Left lobe of liver (tissue), 2 donors: ENCODE results near the gene PDE2A. TPM values are rescaled to one million over a fixed set of nuclear protein-coding genes. Genes with fewer than 3 reads are reported as not detected.

Experiments used
- ATAC-seq: fragments of 200-7000 bp; cut with Tn5 transposase; one replicate; pipeline ENCODE4 v1.9.1; 2020; ENCODE audit warnings: mild to moderate bottlenecking, moderate library complexity
- DNase-seq: peaks from one replicate; pipeline ENCODE4 v3.0.0-alpha.2; 2020; ENCODE audit warnings: low spot score
- total RNA-seq: library from RNA; stranded (reverse); gene quantifications from one replicate; pipeline ENCODE4 v1.2.1, GENCODE V29; 2021
- donor health status: DM: no; HTN: no; CAD: no; lungs with moderate emphysema.
- donor health status: DM: no; HTN: yes; CAD: no.

PDE2A gene
- total RNA-seq, 1 donor from 2014 or later: 20.3 TPM

- no peak for ATAC-seq
- DNase-seq: no peak
Measured at GRCh38 chr11:72665911-72666472, 8.2 kb downstream of the PDE2A start.

GRCh38 chr11:72662036-72662435 is 12.2 kb downstream of the PDE2A start:
- no peak for ATAC-seq
- no peak for DNase-seq

- DNase-seq: no peak
- ATAC-seq: no peak
Measured at GRCh38 chr11:72661486-72661885, 12.7 kb downstream of the PDE2A start.

GRCh38 chr11:72658989-72659640 is 15.1 kb downstream of the PDE2A start:
- no peak for ATAC-seq
- DNase-seq: no peak

GRCh38 chr11:72657411-72658100 is 16.7 kb downstream of the PDE2A start:
- ATAC-seq: no peak
- DNase-seq: no peak

GRCh38 chr11:72655896-72656464 is 18.2 kb downstream of the PDE2A start:
- ATAC-seq (no peak), DNase-seq (no peak)

- DNase-seq (no peak), ATAC-seq (no peak)
Measured at GRCh38 chr11:72655014-72655413, 19.2 kb downstream of the PDE2A start.

- no peak for DNase-seq
- ATAC-seq: no peak
Measured at GRCh38 chr11:72653649-72654048, 20.6 kb downstream of the PDE2A start.

- no peak for ATAC-seq
- DNase-seq: no peak
Measured at GRCh38 chr11:72652873-72653630, 21.2 kb downstream of the PDE2A start.

- ATAC-seq (no peak), DNase-seq (no peak)
Measured at GRCh38 chr11:72652133-72652532, 22.1 kb downstream of the PDE2A start.

GRCh38 chr11:72649215-72649976 is 24.8 kb downstream of the PDE2A start:
- no peak for ATAC-seq
- DNase-seq: no peak

GRCh38 chr11:72648384-72649136 is 25.7 kb downstream of the PDE2A start:
- ATAC-seq (no peak), DNase-seq (no peak)

GRCh38 chr11:72647882-72648281 is 26.3 kb downstream of the PDE2A start:
- DNase-seq (no peak), ATAC-seq (no peak)

- ATAC-seq: no peak
- no peak for DNase-seq
Measured at GRCh38 chr11:72646472-72646871, 27.8 kb downstream of the PDE2A start.

GRCh38 chr11:72646024-72646423 is 28.2 kb downstream of the PDE2A start:
- ATAC-seq (no peak), DNase-seq (no peak)

GRCh38 chr11:72643547-72643946 is 30.7 kb downstream of the PDE2A start:
- DNase-seq (no peak), ATAC-seq (no peak)

GRCh38 chr11:72642884-72643522 is 31.2 kb downstream of the PDE2A start:
- peak; percentile 86 for ATAC-seq
- DNase-seq: peak; percentile 67

- DNase-seq: peak; percentile 60
Measured at GRCh38 chr11:72642043-72642883, 32.0 kb downstream of the PDE2A start.

More at GRCh38 chr11:72642043-72642883, 32.0 kb downstream of the PDE2A start:
- ATAC-seq: peak; percentile 82
